SK-N-SH (cell line): Measurements from ENCODE around the gene SLC2A10.

Experiments used
- CTCF ChIP-seq: fragments of 200-600 bp; sonication (generic); IDR thresholded peaks from 2 replicates; pipeline ENCODE4 v1.6.1; 2017; ENCODE audit warnings: antibody characterized with exemption, mild to moderate bottlenecking, moderate library complexity
- MXI1 ChIP-seq: IDR thresholded peaks from 2 replicates; pipeline ENCODE4 v1.6.1; 2012; ENCODE audit warnings: mild to moderate bottlenecking, low read depth, low read length, improper control_type of control experiment
- REST ChIP-seq: IDR thresholded peaks from 2 replicates; pipeline ENCODE4 v1.6.1; 2012; ENCODE audit warnings: mild to moderate bottlenecking, low read depth, low read length, moderate library complexity
- SIN3A ChIP-seq: IDR thresholded peaks from 2 replicates; pipeline ENCODE4 v1.6.1; 2012; ENCODE audit warnings: low read depth, mild to moderate bottlenecking, low read length, moderate library complexity, borderline replicate concordance
- USF1 ChIP-seq: IDR thresholded peaks from 2 replicates; pipeline ENCODE4 v1.4.0; 2012; ENCODE audit warnings: low read depth, borderline replicate concordance

- TF ChIP-seq CTCF (no peak), REST (no peak), MXI1 (no peak), USF1 (no peak), SIN3A (no peak)
Observed at GRCh38 chr20:46689754-46690085, 19.7 kb upstream of the SLC2A10 start.
